Fibroblast of peridontal ligament (primary cell): ENCODE measurements around the gene PROCR.
"Not testable (repeated sequence)": the region's sequence is repeated elsewhere in the genome, so short reads cannot be mapped to it uniquely, and the experiment has no call there.

ENCODE experiments used
- DNase-seq: peaks from one replicate; pipeline ENCODE4 v3.0.0-alpha.2; 2010; ENCODE audit errors: extremely low read depth

The PROCR gene

DNA sequence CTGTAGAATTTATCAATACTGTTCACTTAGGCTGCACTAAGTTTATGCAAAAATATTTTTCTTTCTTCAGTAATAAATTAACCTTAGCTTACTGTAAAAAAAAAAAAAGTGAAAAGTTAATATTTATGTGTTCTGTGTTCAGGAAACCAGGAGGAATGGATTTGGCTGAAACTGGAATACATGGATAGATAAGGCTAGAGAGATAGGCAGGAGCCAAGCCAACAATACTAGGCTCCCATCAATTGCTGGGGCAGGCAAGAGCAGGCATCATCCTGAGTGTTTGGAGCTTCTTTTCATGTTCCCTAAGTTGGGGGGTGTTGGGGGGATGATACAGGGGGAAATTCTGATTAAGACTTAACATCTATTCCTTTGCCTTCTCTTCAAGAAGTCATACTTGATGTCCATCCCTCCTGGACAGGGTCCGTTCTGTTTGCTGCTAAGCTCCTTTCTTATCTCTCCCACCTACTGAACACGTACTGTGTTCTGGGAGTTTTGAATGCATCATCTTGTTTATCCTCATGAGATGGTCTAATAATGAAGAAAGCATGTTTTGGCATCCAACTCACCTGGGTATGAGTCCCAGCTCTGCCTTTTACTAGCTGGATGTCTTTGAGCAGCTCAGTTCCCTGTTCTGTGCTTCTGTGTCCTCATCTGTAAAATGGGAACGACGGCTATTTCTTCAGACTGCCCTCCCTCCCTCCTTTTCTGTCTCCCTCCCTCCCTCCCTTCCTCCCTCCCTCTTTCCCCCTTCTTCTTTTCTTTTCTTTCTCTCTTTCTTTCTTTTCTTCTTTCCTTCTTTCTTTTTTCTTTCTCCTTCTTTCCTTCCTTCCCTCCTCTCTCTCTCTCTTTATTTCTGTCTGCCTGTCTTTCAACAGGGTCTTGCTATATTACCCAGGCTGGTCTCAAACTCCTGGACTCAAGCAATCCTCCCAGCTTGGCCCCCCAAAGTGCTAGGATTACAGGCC is 6.4 kb upstream of the PROCR start:
- DNase-seq, result no peak

DNA sequence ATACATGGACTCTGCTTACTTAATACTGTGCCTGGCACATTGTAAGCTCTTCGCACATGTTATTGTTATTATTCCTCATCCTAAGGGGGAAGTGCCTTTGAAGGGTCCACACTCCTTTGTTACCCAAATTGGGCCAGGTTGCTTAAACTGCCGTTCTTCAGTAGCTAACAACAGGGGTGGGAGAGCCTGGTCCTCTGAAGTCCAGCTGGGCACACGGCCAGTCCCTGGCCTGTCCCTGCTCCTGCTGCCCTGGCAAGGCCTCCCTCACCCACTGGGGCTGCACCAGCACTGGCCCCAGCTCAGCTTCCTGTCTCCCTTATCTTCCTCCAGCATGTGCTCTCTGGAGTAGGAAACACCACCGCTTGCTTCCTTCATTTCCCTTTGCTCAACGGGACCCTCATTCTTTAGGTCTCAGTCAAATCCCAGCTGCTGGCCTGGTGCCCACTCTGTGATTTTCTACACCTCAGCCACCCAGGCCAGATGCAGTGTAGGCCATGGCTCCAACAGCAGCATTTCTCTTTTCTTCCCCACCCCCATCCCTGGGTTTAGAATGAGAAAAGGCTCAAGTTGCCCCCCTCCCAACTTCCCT is 5.5 kb upstream of the PROCR start:
- no peak for DNase-seq

DNA sequence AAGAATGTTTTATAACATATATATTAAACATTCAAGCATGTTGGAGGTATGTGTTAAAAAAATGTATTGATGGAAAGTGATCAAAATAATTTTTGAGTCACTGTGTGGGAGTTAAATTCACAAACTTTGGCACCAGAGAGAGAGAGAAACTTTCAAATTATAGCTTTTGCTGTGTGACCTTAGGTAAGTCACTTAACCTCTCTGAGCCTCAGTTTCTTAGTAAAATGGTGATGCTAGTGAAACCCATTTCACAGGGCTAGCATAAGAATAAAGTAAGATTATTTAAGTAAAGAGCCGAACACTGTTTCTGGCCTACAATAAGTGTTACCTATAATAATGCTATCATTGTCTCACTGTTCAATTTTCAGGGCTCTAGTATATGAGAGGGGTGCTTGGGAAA is 4.1 kb upstream of the PROCR start:
- DNase-seq, result no peak

DNA sequence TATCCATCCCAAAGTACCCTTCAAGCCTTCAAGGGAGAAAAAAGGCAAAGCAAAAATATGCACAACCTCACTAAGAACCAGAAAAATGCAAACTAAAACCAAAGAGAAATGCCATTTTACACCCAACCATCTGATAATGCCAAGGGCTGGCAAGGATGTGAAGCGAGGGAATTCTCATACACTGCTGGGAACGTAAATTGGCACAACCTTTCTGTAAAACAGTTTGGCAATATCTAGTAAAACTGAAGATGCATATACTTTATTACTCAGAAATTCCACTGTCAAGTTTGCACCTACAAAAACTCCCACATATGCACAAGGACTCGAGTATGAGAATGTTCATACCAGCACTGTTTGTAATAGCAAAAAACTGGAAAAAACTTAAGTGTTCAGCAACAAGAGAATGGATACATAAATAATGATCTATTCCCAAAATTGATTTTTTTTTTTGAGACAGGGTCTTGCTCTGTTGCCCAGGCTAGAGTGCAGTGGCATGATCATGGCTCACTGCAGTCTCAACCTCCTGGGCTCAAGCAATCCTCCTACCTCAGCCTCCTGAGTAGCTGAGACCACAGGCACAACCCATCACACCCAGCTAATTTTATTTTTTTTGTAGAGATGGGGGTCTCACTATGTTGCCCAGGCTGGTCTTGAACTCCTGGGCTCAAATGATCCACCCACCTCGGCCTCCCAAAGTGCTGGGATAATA is 3.0 kb upstream of the PROCR start:
- peak; percentile 36 for DNase-seq

DNA sequence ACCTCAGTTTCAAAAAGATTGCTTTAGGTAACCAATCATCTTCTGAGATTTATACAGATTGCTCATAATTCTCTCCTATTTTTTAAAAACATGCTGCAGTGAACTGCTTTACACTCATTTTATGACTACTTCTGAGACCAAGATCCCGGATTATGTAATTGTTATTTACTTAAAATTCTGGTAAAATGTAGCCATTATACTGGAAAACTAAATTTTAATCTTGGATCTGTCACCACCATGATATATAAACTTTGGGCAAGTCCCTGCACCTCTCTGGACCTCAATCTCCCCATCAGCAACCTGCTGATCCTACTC is 477 bp upstream of the PROCR start:
- no peak for DNase-seq

DNA sequence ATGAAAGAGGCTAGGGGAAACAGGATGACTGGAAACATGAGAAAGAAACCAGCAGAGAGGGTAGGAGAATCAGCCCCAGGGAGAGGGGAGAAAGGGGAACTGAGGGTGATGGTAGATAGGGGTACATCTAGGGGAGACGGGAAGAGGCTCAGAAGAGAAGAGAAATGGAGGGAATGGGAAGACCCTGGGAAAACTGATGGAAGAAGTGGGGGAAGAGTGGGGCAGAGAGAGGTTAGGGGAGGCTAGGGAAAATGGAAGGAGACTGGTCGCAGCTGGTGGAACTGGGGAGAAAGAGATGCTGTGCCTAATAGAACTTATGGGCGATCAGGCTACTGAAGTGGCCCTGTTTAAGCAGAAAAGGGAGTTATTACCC is 548 bp downstream of the PROCR start:
- DNase-seq, result no peak

DNA sequence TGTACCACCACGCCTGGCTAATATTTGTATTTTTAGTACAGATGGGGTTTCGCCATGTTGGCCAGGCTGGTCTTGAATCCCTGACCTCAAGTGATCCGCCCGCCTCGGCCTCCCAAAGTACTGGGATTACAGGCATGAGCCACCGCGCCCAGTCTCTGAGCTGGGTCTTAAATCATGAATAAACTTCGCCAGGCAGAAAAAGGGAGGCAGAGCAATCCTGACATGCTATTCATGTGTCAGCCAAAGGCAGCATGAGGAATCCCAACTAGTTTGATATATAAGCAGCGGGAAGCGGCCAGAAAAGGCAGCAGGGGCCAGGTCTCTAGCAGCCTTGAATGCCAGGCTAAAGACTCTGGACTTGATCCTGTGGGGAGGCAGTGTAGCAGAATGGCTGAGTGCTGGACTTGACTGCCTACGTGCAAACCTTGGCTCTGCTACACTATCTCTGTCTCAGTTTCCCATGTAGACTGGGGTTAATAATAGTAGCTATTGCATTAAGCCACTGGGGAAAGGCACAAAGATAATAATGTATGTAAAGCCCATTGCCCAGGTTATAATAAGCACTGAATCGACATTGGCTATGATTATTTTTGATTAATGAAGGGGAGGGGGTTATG is 1.8 kb downstream of the PROCR start:
- DNase-seq, result no peak

DNA sequence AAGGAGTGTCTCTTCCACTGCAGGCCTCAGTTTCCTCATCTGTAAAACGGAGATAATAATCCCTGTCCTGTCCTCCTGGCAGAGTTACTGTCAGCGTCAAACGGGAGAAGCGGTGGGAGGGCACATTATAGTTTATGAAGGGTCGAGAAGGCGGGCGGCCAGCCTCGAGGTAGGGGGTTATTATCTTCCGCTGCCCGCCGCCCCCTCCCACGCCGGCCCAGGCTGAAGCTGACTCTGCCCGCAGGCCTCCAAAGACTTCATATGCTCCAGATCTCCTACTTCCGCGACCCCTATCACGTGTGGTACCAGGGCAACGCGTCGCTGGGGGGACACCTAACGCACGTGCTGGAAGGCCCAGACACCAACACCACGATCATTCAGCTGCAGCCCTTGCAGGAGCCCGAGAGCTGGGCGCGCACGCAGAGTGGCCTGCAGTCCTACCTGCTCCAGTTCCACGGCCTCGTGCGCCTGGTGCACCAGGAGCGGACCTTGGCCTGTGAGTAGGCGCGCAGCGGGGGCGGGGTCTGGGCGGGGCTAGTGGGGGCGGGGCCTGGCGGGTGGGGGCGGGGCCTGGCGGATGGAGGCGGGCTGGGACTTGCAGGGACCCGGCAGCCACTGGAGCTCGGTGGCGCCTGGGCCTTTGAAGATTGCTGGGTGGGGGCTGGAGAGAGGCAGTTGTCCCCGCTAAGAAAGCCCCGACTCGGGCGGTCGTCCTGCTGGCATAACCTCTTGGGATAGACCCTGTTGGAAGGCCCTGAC is 2.8 kb downstream of the PROCR start:
- DNase-seq, result no peak

DNA sequence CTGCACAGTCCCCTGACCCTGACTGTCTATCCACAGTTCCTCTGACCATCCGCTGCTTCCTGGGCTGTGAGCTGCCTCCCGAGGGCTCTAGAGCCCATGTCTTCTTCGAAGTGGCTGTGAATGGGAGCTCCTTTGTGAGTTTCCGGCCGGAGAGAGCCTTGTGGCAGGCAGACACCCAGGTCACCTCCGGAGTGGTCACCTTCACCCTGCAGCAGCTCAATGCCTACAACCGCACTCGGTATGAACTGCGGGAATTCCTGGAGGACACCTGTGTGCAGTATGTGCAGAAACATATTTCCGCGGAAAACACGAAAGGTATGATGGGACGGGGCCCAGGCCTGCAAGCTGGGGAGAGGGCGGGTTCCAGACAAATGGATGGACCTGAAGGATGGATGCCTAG is 4.3 kb downstream of the PROCR start:
- no peak for DNase-seq

DNA sequence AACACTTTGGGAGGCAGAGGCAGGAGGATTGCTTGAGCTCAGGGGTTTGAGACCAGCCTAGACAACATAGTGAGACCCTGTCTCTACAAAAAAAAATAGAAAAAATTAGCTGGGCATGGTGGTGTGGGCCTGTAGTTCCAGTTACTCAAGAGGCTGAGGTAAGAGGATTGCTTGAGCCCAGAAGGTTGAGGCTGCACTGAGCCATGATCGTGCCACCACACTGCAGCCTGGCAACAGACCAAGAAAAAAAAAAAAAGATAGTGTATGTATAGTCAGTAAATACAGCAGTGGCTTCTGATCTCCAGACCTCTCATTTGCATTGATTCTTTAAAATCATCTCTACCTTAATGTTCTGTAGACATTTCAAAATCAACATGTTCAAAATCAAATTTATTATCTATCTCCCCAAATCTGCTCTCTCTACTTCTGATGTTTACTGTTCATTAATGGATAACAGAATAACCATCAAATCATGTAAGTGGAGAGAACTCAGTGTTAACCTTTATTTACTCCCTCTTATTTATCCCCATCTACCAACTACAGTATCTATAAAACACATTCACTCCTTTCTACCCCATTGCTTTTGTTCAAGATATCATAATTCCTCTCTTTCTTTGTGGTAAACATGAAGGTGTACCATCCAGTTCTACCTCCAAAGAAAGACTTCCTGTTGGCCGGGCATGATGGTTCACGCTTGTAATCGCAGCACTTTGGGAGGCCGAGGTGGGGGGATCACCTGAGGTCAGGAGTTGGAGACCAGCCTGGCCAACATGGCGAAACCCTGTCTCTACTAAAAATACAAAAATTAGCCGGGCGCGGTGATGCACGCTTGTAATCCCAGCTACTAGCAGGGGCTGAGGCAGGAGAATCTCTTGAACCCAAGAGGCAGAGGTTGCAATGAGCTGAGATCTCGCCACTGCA is 7.7 kb downstream of the PROCR start:
- DNase-seq, result no peak

DNA sequence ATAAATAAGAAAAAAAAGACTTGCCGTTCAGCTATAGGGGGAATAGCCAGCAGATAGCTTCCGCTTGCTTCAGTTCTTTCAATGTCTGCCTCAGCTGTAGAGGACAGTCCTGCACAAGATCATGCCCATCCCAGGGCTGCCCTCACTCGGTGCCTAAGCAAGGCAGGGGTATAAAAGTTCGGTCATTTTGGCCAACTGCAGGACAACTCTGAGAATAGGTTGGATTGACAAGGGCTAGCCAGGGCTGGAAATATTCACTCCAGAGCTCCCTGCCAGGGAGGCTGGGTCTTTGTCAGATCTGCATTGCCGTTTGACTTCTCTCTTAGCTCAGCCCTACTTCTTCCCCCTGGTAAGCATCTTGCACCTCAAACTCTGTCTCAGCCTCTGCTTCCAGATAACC is 8.4 kb downstream of the PROCR start:
- no peak for DNase-seq

DNA sequence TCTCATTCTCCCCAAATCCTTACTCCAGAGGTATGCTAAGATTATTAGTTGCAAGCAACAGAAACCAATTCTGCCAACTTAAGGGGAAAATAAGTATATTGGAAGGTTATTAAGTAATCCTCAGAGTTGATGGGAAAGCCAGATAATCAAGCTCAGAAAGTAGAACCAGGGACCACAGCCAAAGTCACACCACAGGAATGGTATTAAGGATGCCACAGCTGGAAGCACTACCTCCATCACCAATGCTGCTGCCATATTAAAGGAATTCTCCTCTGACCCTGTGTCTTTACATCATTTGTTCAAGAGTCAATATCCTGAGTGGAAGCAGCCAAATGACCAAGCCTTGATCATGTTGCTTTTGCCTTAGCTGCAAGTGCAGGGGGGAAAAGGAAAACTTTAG is 9.9 kb downstream of the PROCR start:
- DNase-seq, result peak; percentile 69

DNA sequence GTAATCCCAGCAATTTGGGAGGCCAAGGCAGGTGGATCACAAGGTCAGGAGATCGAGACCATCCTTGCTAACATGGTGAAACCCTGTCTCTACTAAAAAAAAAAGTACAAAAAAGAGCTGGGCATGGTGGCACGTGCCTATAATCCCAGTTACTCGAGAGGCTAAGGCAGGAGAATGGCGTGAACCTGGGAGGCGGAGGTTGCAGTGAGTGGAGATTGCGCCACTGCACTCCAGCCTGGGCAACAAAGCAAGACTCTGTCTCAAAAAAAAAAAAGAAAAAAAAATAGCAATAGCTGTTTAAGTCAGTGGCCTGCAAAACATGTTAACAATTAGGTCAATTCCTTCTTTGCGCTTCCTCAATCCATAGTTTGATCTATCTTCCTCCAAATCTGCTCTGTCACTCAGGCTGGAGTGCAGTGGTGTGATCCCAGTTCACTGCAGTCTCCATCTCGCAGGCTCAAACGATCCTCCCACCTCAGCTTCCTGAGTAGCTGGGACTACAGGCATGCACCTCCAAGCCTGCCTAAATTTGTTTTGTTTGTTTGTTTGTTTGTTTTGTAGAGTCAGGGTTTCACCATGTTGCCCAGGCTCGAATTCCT is 14.9 kb downstream of the PROCR start:
- DNase-seq, result not testable (repeated sequence)

DNA sequence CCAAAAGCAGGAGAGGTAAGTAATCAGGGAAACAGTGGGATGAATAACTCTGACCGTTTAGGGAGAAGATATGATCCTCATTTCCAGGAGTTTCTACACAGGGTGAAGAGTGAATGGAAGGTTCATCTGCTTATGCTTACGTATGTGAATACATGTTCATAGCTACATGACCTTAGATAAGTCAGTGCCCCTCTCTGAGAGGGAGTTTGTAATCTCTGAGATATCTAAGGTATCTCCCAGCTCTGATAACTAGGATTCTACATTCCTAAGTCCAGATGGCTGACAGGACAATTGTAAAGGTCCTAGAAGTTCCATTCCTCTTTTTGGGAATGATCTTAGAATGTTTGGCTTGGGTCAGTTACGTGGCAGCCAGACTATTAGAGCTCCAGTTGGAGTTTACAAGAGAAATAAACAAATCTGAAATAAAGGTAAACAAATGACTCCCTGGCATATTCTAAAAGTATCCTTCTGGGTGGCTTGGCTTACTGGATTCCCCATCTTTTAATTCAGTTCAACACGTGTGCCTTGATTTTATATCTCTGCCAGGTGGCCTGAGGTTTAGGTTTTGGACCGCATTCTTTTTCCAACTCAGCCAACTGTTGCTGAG is 15.8 kb downstream of the PROCR start:
- DNase-seq, result peak; percentile 50

DNA sequence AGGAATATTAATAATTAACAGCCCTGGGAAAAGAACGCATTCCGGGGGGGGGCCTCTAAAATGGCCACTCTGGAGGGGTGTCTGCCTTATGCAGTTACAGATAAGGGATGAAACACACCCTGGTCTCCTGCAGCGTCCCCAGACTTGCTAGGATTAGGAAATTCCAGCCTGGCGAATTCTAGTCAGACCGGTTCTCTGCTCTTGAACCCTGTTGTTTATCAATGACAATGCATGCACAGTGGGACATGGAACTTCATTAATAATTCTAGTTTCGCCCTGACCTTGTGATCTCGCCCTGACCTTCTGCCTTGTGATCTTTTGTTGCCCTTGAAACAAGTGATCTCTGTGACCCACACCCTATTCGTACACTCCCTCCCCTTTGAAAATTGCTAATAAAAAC is 17.4 kb downstream of the PROCR start:
- not testable (repeated sequence) for DNase-seq

DNA sequence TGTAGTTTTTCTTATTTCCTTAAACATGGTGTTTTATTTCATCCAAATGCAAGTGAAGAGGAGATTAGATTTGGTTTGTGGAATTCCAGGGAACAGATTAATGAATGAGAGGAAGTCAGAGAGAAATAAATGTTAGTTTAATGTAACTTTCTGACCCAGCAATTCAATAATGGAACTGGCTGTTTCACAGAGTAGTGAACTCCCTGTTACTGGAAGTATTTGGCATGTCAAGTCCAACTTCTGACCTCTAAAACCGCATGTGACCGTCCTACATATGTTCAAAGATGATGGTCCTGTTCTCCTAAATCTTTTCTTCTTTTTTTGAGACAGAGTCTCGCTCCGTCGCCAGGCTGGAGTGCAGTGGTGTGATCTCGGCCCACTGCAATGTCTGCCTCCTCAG is 18.7 kb downstream of the PROCR start:
- no peak for DNase-seq

DNA sequence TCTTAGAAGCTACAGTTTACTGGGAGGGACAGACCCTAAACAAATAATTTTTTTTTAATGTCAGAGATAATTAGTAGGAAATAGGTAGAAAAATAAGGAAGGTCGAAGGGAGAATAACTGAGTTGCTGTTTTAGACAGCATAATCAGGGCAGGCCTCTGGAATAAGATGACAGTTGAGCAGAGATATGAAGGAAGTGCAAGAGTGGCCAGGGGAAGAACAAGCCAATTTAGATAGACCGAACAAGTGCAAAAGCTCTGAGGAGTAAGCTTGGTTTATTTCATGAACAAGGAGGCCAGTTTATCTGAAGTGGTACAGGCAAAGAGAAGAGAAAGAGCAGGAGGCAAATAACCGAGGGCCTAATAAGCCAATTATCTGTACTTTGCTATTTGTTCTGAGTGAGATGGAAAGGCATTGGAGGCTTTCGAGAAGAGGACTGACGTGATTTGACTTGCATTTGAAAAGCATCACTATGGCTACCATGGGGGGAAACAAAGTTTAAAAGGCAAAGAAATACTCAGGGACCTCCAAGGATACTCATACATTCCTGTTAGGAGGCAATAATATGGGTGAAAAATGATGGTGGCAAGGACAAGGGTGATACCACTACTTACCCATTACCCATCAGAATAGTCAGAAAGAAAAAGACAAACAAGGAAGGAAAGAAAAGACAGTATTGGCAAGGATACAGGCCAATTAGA is 19.7 kb downstream of the PROCR start:
- no peak for DNase-seq

DNA sequence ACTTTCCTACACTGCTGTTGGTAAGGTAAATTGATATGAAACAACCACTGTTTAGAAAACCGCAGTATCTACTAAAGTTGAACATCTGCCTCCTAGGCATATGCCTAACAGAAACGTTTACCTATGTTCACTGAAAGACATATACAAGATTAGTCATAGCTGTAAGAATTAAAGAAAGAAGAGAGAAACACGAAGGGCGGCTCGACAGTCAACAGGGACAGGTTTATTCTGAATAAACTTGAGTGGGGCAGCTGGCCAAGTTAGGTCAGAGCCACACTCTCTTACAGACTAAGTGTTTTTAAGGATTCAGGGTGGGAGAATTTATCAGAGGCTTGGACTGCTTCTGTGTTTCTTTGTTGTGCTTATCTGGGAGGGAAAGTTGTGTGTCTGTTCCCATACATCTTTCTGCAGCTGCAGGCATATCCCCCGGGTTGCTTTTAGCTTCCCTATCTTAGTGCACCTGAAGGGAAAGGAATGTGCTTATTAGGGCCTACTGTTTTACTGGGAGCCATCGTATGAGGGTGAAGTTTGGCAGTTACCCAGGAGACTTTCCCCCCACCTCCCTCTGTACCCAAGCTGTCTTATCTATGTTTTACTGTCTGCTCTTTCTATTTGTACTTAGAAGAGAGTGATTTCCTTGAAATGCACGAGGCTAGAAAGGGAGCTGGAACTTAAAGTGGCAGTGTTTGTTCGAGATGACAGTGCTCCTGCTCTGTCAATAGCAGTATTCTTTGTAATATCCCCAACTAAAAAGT is 20.4 kb downstream of the PROCR start:
- no peak for DNase-seq
